GM19395 (cell line): ENCODE results near the gene CCDC33.

Experiments used
- ATAC-seq: cut with Tn5 transposase; IDR thresholded peaks from one replicate; pipeline ENCODE4 v1.9.1; 2021; ENCODE audit warnings: mild to moderate bottlenecking, moderate library complexity; ENCODE audit not compliant: unreplicated experiment

Gene CCDC33

GRCh38 chr15:74307827-74308811 is 72.0 kb downstream of the CCDC33 start:
- ATAC-seq: no peak

- no peak for ATAC-seq
These were observed 75.8 kb downstream of the CCDC33 start for GRCh38 chr15:74311734-74312444.

GRCh38 chr15:74312445-74313007 is 76.4 kb downstream of the CCDC33 start:
- no peak for ATAC-seq

GRCh38 chr15:74313889-74314288 is 77.8 kb downstream of the CCDC33 start:
- no peak for ATAC-seq

GRCh38 chr15:74314795-74315438 is 78.8 kb downstream of the CCDC33 start:
- ATAC-seq: no peak

- no peak for ATAC-seq
These were observed 79.5 kb downstream of the CCDC33 start for GRCh38 chr15:74315626-74316025.

GRCh38 chr15:74316141-74316540 is 80.0 kb downstream of the CCDC33 start:
- ATAC-seq: no peak

GRCh38 chr15:74317820-74318375 is 81.8 kb downstream of the CCDC33 start:
- ATAC-seq: no peak

GRCh38 chr15:74318376-74319137 is 82.4 kb downstream of the CCDC33 start:
- ATAC-seq: no peak

- ATAC-seq: no peak
These were observed 83.0 kb downstream of the CCDC33 start for GRCh38 chr15:74319138-74319460.

GRCh38 chr15:74319596-74320351 is 83.6 kb downstream of the CCDC33 start:
- ATAC-seq: no peak

GRCh38 chr15:74320352-74321247 is 84.5 kb downstream of the CCDC33 start:
- ATAC-seq: no peak

- no peak for ATAC-seq
These were observed 86.5 kb downstream of the CCDC33 start for GRCh38 chr15:74322558-74323180.

- ATAC-seq: no peak
These were observed 88.6 kb downstream of the CCDC33 start for GRCh38 chr15:74324714-74325113.

- no peak for ATAC-seq
These were observed 90.6 kb downstream of the CCDC33 start for GRCh38 chr15:74326746-74327145.

- ATAC-seq: no peak
These were observed 91.6 kb downstream of the CCDC33 start for GRCh38 chr15:74327756-74328155.

- ATAC-seq: no peak
These were observed 92.4 kb downstream of the CCDC33 start for GRCh38 chr15:74328331-74329056.
